HG02759 (cell line): ENCODE results near the gene SLC43A1.

Experiments used
- ATAC-seq: cut with Tn5 transposase; IDR thresholded peaks from one replicate; pipeline ENCODE4 v1.9.1; 2021; ENCODE audit warnings: mild to moderate bottlenecking, moderate library complexity; ENCODE audit not compliant: unreplicated experiment

Gene SLC43A1

GRCh38 chr11:57434640-57435546 lies 80.6 kb downstream of the SLC43A1 start:
- no peak for ATAC-seq
